ENCODE measurements around the gene ROBO3.

Gene ROBO3

DNA sequence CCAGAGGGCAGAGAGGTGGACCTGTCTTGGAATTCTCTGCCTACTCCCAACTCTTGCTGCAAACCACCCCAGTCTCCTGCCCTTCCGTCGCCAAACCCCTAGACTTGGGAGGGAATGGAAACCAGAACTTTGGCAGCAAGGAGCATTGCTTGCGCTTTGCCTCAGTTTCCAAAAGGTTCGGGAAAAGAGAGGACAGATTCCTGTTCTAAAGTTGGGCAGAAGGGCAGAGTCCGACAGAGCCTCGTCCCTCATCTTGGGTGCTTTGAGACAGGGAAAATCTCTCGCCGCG, 396 bp upstream of the ROBO3 start:
- H3K27ac ChIP-seq (ENCODE audit: extremely low read depth, low read depth, low read length), result no peak overlapping the region
- H3K4me3 ChIP-seq (ENCODE audit: low read depth, low read length), result no peak overlapping the region
- POLR2A ChIA-PET, result interaction anchor here (0.9 to 1.7 kb wide), 2 partner anchors 11 to 89 kb away, joined by 3 to 9 read pairs; partner anchors contain the start of gene CCDC15
- CTCF ChIA-PET, result interaction anchor here (0.9 to 3.0 kb wide), 7 partner anchors 9 to 67 kb away, joined by 3 to 36 read pairs (median 9); no protein-coding TSS in a partner anchor
- no peaks in the 10 kb centered on the region for H3K9me3 ChIP-seq (ENCODE audit: control insufficient read depth, insufficient read depth, low read depth, low read length)
- H3K36me3 ChIP-seq (ENCODE audit: control insufficient read depth in 2 of 2, insufficient read depth in 1 of 2, low read length in 2 of 2), result no peaks in the 10 kb centered on the region
- TF ChIP-seq ZNF155 (tag by site-specific recombination; IDR thresholded peaks at IDR 0.05), result no peak
- peak; percentile 67 for TF ChIP-seq ZNF600 (tag by site-specific recombination; IDR thresholded peaks at IDR 0.05)
- H3K4me1 ChIP-seq (ENCODE audit: control insufficient read depth, insufficient read depth, low read length), result no peaks in the 10 kb centered on the region

DNA sequence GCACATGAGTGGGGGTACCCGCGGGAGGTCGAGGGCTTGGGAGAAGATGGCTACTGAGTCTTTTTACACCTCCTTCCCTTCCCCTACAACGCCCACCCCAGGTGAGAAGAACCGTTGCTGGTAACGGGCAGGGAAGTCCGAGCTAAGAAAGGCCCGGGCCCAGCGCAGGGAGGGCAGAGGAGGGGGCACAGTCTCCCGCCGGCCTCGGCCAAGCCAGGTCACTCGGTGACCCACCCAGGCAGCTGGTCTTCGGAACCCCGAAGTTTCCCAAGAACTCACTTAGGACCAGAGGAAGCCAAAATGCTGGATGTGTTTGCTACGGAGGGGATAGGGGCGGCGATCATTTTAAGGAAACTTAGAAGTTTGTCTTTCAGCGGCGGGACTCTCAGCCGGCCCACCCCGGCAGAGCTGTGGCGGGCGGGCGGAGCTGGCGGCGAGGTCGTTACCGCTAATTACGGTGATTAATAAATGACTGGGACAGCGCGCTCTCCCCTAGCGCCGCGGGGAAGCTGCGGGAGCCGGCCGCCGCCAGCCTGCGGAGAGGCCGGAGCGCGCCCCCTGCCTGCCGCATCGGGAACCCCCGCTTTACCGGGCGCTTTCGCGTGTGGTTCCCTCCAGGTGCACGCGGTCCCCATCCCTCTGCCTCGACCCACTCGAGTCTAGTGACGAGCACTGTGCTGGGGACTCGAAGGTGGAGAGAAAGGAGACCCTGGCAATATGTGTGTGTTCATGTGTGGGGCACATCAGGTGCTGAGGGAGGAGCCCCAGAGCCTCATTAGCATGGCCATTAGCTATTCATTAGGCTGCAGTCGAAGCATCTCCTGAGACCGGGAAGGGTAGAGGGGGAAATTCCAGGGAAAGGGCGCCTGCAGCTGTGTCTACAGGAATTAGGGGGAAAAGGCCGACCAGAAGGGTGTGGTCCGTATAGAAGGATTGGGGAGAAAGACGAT, 945 bp downstream of the ROBO3 start:
- no peaks in the 10 kb centered on the region for H3K9me3 ChIP-seq (ENCODE audit: control insufficient read depth, insufficient read depth, low read depth, low read length)
- no peaks in the 10 kb centered on the region for H3K36me3 ChIP-seq (ENCODE audit: control insufficient read depth in 2 of 2, insufficient read depth in 1 of 2, low read length in 2 of 2)
- ChIA-PET CTCF (interaction anchor here (0.6 to 3.0 kb wide), 46 partner anchors 8 to 1643 kb away, joined by 3 to 36 read pairs (median 4); no protein-coding TSS in a partner anchor), POLR2A (interaction anchor here (0.9 to 1.7 kb wide), 2 partner anchors 10 to 87 kb away, joined by 3 to 9 read pairs; partner anchors contain the start of gene CCDC15)
- TF ChIP-seq SCRT2 (tag by site-specific recombination; IDR thresholded peaks at IDR 0.05), result no peak
- peak; percentile 38 for TF ChIP-seq SETDB1 (IDR thresholded peaks at IDR 0.05; ENCODE audit: insufficient read length, low read length)
- peak; percentile 36; the same call in 1 of the 2 replicates for TF ChIP-seq ZSCAN30 (tag by site-specific recombination; IDR thresholded peaks at IDR 0.05)
- no peak for TF ChIP-seq ZNF473 (tag by site-specific recombination; IDR thresholded peaks at IDR 0.05)
- 0 out of 2 replicates have a peak, but pooled peaks have one; percentile 17 for TF ChIP-seq ZNF391 (tag by site-specific recombination; IDR thresholded peaks at IDR 0.05; ENCODE audit: borderline replicate concordance, low read depth)
- TF ChIP-seq, protein P1, sequence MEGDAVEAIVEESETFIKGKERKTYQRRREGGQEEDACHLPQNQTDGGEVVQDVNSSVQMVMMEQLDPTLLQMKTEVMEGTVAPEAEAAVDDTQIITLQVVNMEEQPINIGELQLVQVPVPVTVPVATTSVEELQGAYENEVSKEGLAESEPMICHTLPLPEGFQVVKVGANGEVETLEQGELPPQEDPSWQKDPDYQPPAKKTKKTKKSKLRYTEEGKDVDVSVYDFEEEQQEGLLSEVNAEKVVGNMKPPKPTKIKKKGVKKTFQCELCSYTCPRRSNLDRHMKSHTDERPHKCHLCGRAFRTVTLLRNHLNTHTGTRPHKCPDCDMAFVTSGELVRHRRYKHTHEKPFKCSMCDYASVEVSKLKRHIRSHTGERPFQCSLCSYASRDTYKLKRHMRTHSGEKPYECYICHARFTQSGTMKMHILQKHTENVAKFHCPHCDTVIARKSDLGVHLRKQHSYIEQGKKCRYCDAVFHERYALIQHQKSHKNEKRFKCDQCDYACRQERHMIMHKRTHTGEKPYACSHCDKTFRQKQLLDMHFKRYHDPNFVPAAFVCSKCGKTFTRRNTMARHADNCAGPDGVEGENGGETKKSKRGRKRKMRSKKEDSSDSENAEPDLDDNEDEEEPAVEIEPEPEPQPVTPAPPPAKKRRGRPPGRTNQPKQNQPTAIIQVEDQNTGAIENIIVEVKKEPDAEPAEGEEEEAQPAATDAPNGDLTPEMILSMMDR (tag by site-specific recombination; IDR thresholded peaks at IDR 0.05), result peak; percentile 66; the same call in 1 of the 2 replicates
- no peak for TF ChIP-seq ZNF157 (tag by site-specific recombination; IDR thresholded peaks at IDR 0.05)
- TF ChIP-seq ZNF335 (tag by site-specific recombination; conservative IDR thresholded peaks at IDR 0.05), result peak; percentile 80
- peak; percentile 62 for TF ChIP-seq GLIS2 (tag by site-specific recombination; IDR thresholded peaks at IDR 0.05)
- TF ChIP-seq ZBTB8A (tag by site-specific recombination; IDR thresholded peaks at IDR 0.05), result peak; percentile 38; the same call in 1 of the 2 replicates
- no peak for TF ChIP-seq ZNF837 (tag by site-specific recombination; IDR thresholded peaks at IDR 0.05)
- peak; percentile 38; the same call in 1 of the 2 replicates for TF ChIP-seq SP7 (tag by site-specific recombination; IDR thresholded peaks at IDR 0.05)
- no peak for TF ChIP-seq ZNF112 (tag by site-specific recombination; IDR thresholded peaks at IDR 0.05)
- 0 out of 2 replicates have a peak, but pooled peaks have one; percentile 11 for TF ChIP-seq TRIM28 (IDR thresholded peaks at IDR 0.05; ENCODE audit: borderline replicate concordance, low read length)
- TF ChIP-seq ZNF394 (tag by site-specific recombination; IDR thresholded peaks at IDR 0.05; ENCODE audit: borderline replicate concordance), result no peak
- TF ChIP-seq SP2 (tag by site-specific recombination; IDR thresholded peaks at IDR 0.05), result peak; percentile 31; the same call in 1 of the 2 replicates
- TF ChIP-seq ZIC2 (tag by site-specific recombination; IDR thresholded peaks at IDR 0.05), result peak; percentile 35
- peak; percentile 45; the same call in 1 of the 2 replicates for TF ChIP-seq ZXDB (tag by site-specific recombination; IDR thresholded peaks at IDR 0.05)
- TF ChIP-seq ZNF184 (tag by site-specific recombination; IDR thresholded peaks at IDR 0.05), result no peak
- no peak for TF ChIP-seq TCF7L2 (IDR thresholded peaks at IDR 0.05; ENCODE audit: borderline replicate concordance, low read depth, low read length)
- TF ChIP-seq GLIS1 (tag by site-specific recombination; IDR thresholded peaks at IDR 0.05), result peak; percentile 64
- no peak for TF ChIP-seq ZNF239 (tag by site-specific recombination; IDR thresholded peaks at IDR 0.05)
- TF ChIP-seq ZNF548 (tag by site-specific recombination; IDR thresholded peaks at IDR 0.05), result no peak
- TF ChIP-seq ZBTB20 (tag by site-specific recombination; IDR thresholded peaks at IDR 0.05), result peak; percentile 48; the same call in 1 of the 2 replicates
- TF ChIP-seq, protein P2, sequence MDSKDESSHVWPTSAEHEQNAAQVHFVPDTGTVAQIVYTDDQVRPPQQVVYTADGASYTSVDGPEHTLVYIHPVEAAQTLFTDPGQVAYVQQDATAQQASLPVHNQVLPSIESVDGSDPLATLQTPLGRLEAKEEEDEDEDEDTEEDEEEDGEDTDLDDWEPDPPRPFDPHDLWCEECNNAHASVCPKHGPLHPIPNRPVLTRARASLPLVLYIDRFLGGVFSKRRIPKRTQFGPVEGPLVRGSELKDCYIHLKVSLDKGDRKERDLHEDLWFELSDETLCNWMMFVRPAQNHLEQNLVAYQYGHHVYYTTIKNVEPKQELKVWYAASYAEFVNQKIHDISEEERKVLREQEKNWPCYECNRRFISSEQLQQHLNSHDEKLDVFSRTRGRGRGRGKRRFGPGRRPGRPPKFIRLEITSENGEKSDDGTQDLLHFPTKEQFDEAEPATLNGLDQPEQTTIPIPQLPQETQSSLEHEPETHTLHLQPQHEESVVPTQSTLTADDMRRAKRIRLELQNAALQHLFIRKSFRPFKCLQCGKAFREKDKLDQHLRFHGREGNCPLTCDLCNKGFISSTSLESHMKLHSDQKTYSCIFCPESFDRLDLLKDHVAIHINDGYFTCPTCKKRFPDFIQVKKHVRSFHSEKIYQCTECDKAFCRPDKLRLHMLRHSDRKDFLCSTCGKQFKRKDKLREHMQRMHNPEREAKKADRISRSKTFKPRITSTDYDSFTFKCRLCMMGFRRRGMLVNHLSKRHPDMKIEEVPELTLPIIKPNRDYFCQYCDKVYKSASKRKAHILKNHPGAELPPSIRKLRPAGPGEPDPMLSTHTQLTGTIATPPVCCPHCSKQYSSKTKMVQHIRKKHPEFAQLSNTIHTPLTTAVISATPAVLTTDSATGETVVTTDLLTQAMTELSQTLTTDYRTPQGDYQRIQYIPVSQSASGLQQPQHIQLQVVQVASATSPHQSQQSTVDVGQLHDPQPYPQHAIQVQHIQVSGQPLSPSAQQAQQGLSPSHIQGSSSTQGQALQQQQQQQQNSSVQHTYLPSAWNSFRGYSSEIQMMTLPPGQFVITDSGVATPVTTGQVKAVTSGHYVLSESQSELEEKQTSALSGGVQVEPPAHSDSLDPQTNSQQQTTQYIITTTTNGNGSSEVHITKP (tag by site-specific recombination; IDR thresholded peaks at IDR 0.05), result peak; percentile 87
- 0 out of 2 replicates have a peak, but pooled peaks have one; percentile 41 for TF ChIP-seq ZNF660 (tag by site-specific recombination; IDR thresholded peaks at IDR 0.05)
- TF ChIP-seq, protein P3, sequence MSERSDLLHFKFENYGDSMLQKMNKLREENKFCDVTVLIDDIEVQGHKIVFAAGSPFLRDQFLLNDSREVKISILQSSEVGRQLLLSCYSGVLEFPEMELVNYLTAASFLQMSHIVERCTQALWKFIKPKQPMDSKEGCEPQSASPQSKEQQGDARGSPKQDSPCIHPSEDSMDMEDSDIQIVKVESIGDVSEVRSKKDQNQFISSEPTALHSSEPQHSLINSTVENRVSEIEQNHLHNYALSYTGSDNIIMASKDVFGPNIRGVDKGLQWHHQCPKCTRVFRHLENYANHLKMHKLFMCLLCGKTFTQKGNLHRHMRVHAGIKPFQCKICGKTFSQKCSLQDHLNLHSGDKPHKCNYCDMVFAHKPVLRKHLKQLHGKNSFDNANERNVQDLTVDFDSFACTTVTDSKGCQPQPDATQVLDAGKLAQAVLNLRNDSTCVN (tag by site-specific recombination; optimal IDR thresholded peaks at IDR 0.05), result peak; percentile 51
- H3K4me3 ChIP-seq (ENCODE audit: low read depth, low read length), result peak overlapping the region; percentile 13
- no peaks in the 10 kb centered on the region for H3K4me1 ChIP-seq (ENCODE audit: control insufficient read depth, insufficient read depth, low read length)
- H3K27ac ChIP-seq (ENCODE audit: extremely low read depth, low read depth, low read length), result no peak overlapping the region
